Stimulated activated CD4-positive, alpha-beta T cell treated with anti-CD3 and anti-CD28 coated beads, TNF-alpha, amount 100 ng/mL, for 24 hours (primary cell): Measurements from ENCODE around the gene CCT3.
A peak's percentile ranks its signal among the peaks of the same experiment; 100 is the strongest.

Source experiments
- DNase-seq, 3 experiments: peaks; one replicate each; pipeline ENCODE4 v3.0.0-alpha.2; 2020; ENCODE audit warnings: low read depth in 3 of 3

Gene CCT3

GRCh38 chr1:156282479-156283222 is 55.4 kb downstream of the CCT3 start, which contains the start of gene SMG5:
Gene SMG5 (minus strand): TSS chr1:156282825. CDS start chr1:156282680, 145 bp downstream.
- DNase-seq, result peak; percentile 91 to 95 (median 95)

DNA sequence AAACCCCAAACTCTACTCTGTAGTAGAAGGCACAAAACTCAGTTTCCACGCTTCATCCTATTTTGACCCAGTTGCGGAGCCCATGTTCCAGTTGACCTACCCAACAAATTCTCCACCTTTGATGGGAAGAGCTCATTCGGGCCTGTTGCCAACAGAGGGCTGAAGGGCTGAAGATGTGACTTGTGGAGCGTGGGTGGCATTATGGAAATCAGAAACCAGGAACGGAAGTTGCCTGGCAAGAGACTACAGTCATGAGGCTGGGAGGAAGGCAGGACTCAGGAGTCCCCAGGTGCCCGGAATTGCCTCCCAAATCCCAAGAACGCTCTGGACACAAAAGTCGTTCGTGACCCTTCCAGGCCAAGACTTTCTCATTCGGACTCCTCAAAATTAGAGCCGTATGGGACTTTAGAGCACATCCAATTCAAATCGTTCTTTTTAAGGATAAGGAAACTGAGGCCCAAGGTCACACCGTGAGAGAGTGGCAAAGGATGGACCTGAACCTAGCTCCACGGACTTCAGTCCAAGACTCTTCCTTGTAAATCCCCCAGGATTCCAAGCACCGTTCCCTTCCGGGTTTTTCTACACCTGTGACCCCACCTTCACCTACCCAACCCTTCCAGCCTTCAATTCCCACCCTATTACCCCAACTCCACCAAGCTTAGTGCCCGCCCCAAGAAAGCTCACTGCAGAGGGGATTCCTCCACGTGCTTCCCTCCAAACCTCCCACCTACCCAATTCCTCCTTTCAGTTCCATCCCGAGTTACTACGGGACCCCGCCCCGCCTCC is 56.2 kb downstream of the CCT3 start:
- DNase-seq, result peak in 1 of 3 experiments; percentile 32

DNA sequence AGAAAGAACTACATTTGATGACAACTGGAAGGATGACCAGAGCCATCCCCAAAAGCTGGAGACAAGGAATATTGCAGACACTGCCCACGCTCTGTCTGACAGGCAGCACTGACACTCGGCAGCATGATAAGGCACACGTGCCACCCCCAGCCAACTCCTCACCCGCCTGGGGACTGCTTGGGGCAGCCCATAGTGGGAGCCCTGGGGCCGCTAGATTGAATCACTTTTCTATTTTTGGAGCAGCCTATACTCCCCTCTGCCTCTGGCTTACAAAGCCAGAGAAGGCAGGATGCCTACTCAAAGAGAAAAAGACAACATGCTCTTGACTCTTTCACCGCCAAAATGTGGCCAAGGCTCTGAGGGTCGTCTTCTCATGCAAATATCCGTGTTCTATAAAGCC is 56.8 kb downstream of the CCT3 start:
- DNase-seq, result peak in 2 of 3 experiments; percentile 15 to 51

- no peak for DNase-seq
These were observed 58.3 kb downstream of the CCT3 start for GRCh38 chr1:156279837-156280236.

DNA sequence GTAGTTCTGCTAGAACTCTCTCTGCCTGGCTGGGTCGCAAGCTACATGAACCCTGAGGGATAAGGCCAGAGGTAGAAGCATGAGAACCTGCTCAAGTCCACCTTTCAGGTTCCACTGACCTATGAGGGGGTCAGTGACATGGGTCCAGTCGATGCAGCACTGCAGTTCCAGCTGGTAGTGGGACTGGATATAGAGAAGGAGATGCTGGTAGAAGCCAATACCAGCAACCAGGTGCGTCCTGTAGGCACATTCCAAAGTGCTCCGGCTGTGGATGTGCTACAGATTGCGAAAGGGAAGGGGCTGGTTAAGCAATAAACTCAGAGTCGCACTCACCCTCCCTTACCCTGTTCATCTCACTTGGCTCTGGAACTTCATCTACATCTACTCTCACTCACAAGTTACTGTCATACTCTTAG is 61.1 kb downstream of the CCT3 start:
- no peak for DNase-seq

GRCh38 chr1:156276532-156276931 is 61.6 kb downstream of the CCT3 start:
- no peak for DNase-seq

GRCh38 chr1:156270314-156270713 is 67.8 kb downstream of the CCT3 start:
- no peak for DNase-seq

DNA sequence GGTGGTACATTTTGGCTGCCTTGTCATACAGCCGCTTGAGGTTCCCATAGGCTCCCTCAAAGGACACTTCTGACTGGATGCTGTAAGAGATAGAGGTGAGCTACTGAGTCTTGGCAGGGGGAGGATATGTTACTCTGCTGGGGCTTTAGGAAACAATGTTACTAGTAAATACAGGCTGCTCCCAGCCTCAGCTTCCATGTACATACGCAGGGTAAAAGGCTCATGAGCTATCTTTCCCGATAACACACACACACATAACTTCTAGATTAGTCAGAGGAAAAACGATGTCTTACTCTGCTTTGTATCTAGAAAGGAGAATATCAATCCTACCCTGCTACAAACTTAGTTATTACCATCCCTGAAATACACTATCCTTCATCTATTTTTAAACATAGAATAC is 69.8 kb downstream of the CCT3 start:
- DNase-seq, result no peak

GRCh38 chr1:156266051-156266450 is 72.0 kb downstream of the CCT3 start:
- no peak for DNase-seq

DNA sequence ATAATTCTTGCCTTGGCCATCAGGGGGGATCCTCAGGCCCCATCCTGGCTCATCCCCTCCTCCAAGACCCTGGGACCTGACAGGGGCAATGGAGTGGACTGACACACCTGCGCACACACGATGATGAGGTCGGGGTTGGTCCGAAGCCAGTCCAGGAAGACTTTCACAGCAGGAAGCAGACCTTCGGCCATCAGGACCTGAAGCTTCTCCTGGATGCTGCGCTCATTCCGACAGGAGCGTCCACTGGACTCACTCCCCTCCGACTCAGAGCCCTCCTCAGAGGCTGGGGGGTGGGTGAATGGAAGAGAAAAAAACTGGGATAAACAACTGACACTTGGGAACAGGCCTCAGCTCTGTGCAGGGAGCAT is 74.8 kb downstream of the CCT3 start:
- no peak for DNase-seq

GRCh38 chr1:156262461-156263287 is 75.4 kb downstream of the CCT3 start:
- DNase-seq, result no peak

GRCh38 chr1:156260896-156261295 is 77.2 kb downstream of the CCT3 start:
- no peak for DNase-seq

DNA sequence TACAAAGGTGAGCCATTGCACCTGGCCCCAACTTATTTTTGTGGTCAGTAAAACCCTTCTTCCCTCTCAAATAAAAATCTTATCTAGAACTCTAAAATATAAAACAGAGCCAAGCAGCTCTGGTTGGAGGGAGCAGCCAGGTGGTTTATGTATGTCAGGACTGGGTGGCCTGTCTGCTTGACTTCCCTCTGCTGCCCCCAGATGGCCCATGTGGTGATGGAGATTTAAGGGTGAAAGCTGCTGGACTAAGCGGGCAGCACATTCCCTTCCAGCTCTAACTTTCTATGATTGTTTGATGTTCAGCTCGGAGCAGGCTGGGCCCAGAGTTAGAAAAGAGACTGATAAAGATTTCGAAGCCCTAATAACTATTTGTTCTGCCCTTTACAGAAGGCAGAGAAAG is 78.3 kb downstream of the CCT3 start:
- DNase-seq, result no peak
